ENCODE results near the gene SLC2A10.

The SLC2A10 gene

DNA sequence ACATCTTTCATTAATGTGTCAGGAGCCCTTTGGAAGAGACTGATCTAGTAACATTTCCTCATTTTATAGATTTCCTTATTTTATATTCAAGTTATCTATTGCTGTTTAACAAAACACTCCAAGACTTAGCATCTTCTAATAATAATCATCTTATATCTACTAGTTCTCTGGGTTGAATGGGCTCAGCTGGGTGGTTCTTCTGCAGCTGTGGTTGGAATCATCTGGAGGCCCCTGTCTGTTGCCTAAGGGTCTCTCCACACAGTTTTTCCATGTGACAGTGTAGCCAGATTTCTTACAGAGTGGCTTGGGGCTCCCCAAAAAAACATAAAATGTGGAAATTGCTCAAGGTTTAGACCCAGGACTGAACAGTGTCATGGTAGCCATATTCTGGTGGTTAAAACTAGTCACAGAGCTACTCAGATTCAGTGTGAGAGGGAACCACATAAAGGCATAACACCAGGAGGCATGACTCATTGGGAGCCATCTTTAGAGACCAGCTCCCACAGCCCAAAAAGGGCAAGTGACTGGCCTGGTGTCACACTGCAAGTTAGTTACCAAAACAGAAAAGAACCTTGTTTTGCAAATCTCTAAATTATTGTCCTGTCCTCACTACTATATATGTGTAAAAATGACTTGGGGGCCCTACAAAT lies 11.5 kb downstream of the SLC2A10 start:
- Histone ChIP-seq H3F3A (ENCODE audit: low read depth) (no peaks in the 10 kb centered on the region), H3K36me3 (ENCODE audit: insufficient read depth, low read length) (no peaks in the 10 kb centered on the region), H3K9me3 (ENCODE audit: insufficient read depth, low read depth, low read length) (no peaks in the 10 kb centered on the region; the same call in 1 of the 2 replicates), H2AFZ (ENCODE audit: low read length) (no peak overlapping the region), H3K27me3 (ENCODE audit: insufficient read depth, low read length, poor library complexity, severe bottlenecking) (no peaks in the 10 kb centered on the region), H3K4me1 (ENCODE audit: insufficient read depth, low read length, poor library complexity, severe bottlenecking) (no peaks in the 10 kb centered on the region), H3K4me3 (ENCODE audit: low read length, poor library complexity, severe bottlenecking) (no peak overlapping the region), H3K9ac (ENCODE audit: low read depth, low read length, poor library complexity, severe bottlenecking) (no peak overlapping the region), H3K9me2 (replicated peaks; ENCODE audit: low read depth, low read length) (no peaks in the 10 kb centered on the region), H3K4me2 (ENCODE audit: low read depth, low read length, poor library complexity, severe bottlenecking) (no peak overlapping the region), H4K20me1 (ENCODE audit: insufficient read depth, low read length, poor library complexity, severe bottlenecking) (no peaks in the 10 kb centered on the region), H3K79me2 (ENCODE audit: insufficient read depth, low read length) (no peaks in the 10 kb centered on the region)
- no peak for TF ChIP-seq EZH2phosphoT487 (IDR thresholded peaks at IDR 0.05; ENCODE audit: borderline replicate concordance)
- TF ChIP-seq, protein P1, sequence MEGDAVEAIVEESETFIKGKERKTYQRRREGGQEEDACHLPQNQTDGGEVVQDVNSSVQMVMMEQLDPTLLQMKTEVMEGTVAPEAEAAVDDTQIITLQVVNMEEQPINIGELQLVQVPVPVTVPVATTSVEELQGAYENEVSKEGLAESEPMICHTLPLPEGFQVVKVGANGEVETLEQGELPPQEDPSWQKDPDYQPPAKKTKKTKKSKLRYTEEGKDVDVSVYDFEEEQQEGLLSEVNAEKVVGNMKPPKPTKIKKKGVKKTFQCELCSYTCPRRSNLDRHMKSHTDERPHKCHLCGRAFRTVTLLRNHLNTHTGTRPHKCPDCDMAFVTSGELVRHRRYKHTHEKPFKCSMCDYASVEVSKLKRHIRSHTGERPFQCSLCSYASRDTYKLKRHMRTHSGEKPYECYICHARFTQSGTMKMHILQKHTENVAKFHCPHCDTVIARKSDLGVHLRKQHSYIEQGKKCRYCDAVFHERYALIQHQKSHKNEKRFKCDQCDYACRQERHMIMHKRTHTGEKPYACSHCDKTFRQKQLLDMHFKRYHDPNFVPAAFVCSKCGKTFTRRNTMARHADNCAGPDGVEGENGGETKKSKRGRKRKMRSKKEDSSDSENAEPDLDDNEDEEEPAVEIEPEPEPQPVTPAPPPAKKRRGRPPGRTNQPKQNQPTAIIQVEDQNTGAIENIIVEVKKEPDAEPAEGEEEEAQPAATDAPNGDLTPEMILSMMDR (conservative IDR thresholded peaks at IDR 0.05; ENCODE audit: low read length), result no peak

- no peaks in the 10 kb centered on the region for H3K4me1 ChIP-seq (ENCODE audit: insufficient read depth, low read length, poor library complexity, severe bottlenecking)
- H3K9me2 ChIP-seq (replicated peaks; ENCODE audit: low read depth, low read length), result no peaks in the 10 kb centered on the region
- H3K36me3 ChIP-seq (ENCODE audit: insufficient read depth, low read length), result no peaks in the 10 kb centered on the region
- H4K20me1 ChIP-seq (ENCODE audit: insufficient read depth, low read length, poor library complexity, severe bottlenecking), result no peaks in the 10 kb centered on the region
- no peak overlapping the region for H2AFZ ChIP-seq (ENCODE audit: low read length)
- no peak overlapping the region for H3K4me2 ChIP-seq (ENCODE audit: low read depth, low read length, poor library complexity, severe bottlenecking)
- H3K9ac ChIP-seq (ENCODE audit: low read depth, low read length, poor library complexity, severe bottlenecking), result no peak overlapping the region
- H3K27me3 ChIP-seq (ENCODE audit: insufficient read depth, low read length, poor library complexity, severe bottlenecking), result no peaks in the 10 kb centered on the region
- H3F3A ChIP-seq (ENCODE audit: low read depth), result no peaks in the 10 kb centered on the region
- no peak overlapping the region for H3K4me3 ChIP-seq (ENCODE audit: low read length, poor library complexity, severe bottlenecking)
- no peaks in the 10 kb centered on the region; the same call in 1 of the 2 replicates for H3K9me3 ChIP-seq (ENCODE audit: insufficient read depth, low read depth, low read length)
- no peaks in the 10 kb centered on the region for H3K79me2 ChIP-seq (ENCODE audit: insufficient read depth, low read length)
- no peak for TF ChIP-seq EZH2phosphoT487 (IDR thresholded peaks at IDR 0.05; ENCODE audit: borderline replicate concordance)
- TF ChIP-seq, protein P1 (conservative IDR thresholded peaks at IDR 0.05; ENCODE audit: low read length), result no peak
Measured at GRCh38 chr20:46721476-46721875, 12.0 kb downstream of the SLC2A10 start.

GRCh38 chr20:46722450-46722849 lies 13.0 kb downstream of the SLC2A10 start:
- no peaks in the 10 kb centered on the region for H4K20me1 ChIP-seq (ENCODE audit: insufficient read depth, low read length, poor library complexity, severe bottlenecking)
- no peak overlapping the region for H3K9ac ChIP-seq (ENCODE audit: low read depth, low read length, poor library complexity, severe bottlenecking)
- H3K9me3 ChIP-seq (ENCODE audit: insufficient read depth, low read depth, low read length), result no peaks in the 10 kb centered on the region; the same call in 1 of the 2 replicates
- H3K9me2 ChIP-seq (replicated peaks; ENCODE audit: low read depth, low read length), result no peaks in the 10 kb centered on the region
- H3K4me1 ChIP-seq (ENCODE audit: insufficient read depth, low read length, poor library complexity, severe bottlenecking), result no peaks in the 10 kb centered on the region
- H2AFZ ChIP-seq (ENCODE audit: low read length), result no peak overlapping the region
- no peaks in the 10 kb centered on the region for H3K27me3 ChIP-seq (ENCODE audit: insufficient read depth, low read length, poor library complexity, severe bottlenecking)
- H3K4me3 ChIP-seq (ENCODE audit: low read length, poor library complexity, severe bottlenecking), result no peak overlapping the region
- H3K79me2 ChIP-seq (ENCODE audit: insufficient read depth, low read length), result no peaks in the 10 kb centered on the region
- TF ChIP-seq EZH2phosphoT487 (IDR thresholded peaks at IDR 0.05; ENCODE audit: borderline replicate concordance), result no peak
- TF ChIP-seq, protein P1 (conservative IDR thresholded peaks at IDR 0.05; ENCODE audit: low read length), result no peak
- no peaks in the 10 kb centered on the region for H3F3A ChIP-seq (ENCODE audit: low read depth)
- no peaks in the 10 kb centered on the region for H3K36me3 ChIP-seq (ENCODE audit: insufficient read depth, low read length)
- no peak overlapping the region for H3K4me2 ChIP-seq (ENCODE audit: low read depth, low read length, poor library complexity, severe bottlenecking)

Measured in Loucy (cell line).